ENCODE measurements around the gene SLC49A3.

GRCh38 chr4:661231-661630, 27.7 kb downstream of the SLC49A3 start:
- TF ChIP-seq, protein P1, sequence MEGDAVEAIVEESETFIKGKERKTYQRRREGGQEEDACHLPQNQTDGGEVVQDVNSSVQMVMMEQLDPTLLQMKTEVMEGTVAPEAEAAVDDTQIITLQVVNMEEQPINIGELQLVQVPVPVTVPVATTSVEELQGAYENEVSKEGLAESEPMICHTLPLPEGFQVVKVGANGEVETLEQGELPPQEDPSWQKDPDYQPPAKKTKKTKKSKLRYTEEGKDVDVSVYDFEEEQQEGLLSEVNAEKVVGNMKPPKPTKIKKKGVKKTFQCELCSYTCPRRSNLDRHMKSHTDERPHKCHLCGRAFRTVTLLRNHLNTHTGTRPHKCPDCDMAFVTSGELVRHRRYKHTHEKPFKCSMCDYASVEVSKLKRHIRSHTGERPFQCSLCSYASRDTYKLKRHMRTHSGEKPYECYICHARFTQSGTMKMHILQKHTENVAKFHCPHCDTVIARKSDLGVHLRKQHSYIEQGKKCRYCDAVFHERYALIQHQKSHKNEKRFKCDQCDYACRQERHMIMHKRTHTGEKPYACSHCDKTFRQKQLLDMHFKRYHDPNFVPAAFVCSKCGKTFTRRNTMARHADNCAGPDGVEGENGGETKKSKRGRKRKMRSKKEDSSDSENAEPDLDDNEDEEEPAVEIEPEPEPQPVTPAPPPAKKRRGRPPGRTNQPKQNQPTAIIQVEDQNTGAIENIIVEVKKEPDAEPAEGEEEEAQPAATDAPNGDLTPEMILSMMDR (IDR thresholded peaks at IDR 0.05 in 8 of 11, conservative IDR thresholded peaks at IDR 0.05 in 3 of 11) = no peak
- TF ChIP-seq POLR2A (IDR thresholded peaks at IDR 0.05) = no peak
